ENCODE data around the gene PLXNA2.

PLXNA2 gene

DNA sequence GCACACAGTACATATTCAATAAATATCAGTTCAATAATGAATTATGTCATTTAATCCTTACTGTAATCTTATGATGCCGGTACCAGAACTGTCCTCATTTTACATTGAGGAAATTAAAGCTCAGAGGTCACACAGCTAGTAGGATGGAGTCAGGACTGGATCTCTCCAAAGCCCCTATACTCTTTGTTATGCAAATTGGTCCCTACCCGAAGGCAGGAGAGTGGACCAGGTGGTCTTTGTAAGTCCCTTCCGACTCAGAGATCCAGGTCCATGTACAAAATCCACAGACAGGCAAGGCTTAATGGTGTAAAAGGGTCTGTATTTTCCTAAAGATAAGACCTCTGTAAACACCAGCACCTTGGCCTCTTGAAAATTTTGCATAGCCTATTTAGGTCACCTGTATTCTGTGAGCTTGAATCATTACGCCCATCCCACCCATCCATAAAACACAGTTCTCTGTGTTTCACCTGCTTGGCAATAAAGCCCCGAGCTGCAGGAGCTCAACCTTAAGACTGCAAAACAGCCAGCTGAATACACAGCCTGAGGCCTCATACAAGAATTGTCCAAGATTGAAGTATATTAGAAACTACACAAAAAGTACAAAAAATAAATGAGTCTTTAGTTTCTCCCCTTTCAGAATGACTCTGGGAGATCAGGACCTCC is 41.7 kb downstream of the PLXNA2 start:
- DNase-seq, result peak; percentile 53

DNA sequence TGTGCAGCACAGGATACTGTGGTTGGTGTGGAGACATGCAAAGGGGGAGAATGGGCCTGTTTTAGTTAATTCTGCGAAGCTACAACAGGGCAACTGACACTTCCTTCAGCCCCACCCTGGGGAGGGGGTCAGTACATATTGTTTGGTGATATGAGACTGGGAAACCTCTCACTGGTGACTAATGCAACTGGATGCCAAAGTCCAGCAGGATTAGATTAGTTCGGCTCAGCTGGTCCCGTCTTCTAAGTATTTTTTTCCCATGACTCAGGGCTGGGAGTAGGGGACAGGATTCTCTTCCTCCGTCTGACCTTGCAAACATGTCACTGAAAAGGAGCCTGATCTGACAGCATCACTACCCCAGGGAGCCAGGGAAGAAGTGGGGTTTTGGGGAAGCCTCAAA is 43.0 kb downstream of the PLXNA2 start:
- no peak for DNase-seq

- DNase-seq, result no peak
These were observed 44.1 kb downstream of the PLXNA2 start for GRCh38 chr1:208200116-208200515.

DNA sequence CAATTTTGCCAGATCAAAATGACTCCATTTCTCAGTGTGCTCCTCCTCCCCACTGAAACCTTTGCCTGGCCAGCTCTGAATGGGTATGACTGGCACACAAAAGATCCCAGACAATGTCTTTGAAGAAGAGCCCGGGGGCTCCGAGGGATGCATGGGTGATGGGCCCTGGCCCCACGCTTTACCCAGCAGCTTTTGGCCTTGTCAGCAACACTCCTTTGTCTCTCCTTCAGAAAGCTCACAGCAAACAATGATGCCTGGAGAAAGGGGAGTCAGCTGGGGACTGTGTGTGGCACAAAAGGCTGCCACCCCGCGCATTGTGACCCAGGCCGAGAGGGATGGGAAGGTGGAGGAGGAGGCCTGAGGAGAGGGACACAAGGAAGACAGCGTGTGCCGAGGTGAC is 45.9 kb downstream of the PLXNA2 start:
- DNase-seq, result no peak

DNA sequence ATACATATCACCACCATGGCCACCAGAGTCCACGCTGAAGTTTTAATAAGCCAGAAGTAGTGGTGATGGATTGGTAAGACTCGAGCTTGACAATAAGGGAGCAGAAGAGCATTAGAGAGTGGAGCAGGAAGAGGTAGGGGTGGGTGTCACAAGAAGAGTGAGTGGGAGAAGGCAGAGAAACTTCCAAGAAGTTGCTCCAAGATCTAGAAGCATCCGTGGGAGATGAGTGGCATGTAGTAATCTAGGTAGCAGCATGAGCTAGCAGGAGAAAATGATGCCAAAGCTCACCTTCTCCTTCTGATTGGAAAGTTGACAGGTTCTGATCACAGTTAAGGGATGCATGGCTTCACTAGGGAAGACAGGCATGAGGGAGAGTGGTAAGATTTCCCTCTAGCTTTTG is 49.2 kb downstream of the PLXNA2 start:
- no peak for DNase-seq

GRCh38 chr1:208192995-208193394 is 51.2 kb downstream of the PLXNA2 start:
- no peak for DNase-seq

DNA sequence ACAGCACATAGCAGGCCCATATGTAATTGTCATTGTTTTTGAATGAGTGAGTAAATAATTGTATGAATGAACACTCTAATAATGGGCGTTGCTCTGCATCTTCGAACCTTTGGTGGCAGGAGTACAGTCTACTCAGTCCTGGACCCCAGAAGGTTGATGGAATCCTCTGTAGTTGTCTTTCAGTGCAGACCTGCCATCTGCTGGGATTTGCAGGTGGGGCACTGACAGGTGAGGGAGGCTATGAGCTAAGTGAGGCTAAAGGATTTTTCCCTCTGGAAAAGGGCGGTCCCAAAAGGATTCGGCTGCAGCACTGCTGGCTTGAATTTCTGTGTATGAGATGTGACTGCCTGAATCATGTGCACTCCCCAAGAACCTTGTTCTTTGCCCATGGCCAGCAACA is 53.4 kb downstream of the PLXNA2 start:
- DNase-seq, result no peak

DNA sequence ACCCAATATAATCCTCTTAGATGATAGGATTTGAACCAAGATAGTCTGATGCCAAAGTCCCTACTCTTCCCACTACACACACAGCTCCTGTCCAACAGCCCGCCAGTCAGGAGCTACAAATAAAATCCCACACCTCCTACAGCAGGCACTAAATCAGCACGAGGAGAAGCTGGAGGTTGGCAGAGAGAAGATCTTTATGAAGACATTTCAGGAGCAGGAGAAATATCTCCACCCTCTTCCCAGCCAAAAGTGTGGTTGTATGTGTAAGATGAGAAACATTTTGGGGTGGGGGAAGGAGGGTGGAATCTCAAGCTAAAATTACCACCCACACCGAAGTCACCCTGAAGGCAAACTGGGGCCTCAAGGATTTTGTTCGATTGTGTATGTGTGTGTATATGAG is 54.5 kb downstream of the PLXNA2 start:
- DNase-seq, result no peak

DNA sequence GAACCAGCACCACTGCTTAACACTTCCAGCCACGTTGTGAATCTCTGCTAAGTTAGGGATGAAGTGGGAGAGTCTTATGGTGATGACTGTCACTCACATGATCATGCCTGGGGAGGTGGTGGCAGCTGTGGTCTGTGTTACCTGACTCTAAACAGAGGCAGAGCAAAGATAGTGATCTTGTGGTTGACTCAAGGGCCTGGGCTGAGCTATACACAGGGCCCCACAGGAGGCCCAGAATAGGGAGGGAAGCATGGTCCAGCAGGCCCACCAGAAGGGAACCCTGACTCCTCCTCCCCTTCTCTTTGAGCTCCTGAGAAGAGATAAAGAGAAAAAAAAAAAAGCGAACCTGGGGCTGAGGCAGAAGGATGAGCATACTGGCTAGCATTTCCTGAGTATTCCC is 55.0 kb downstream of the PLXNA2 start:
- DNase-seq, result no peak

DNA sequence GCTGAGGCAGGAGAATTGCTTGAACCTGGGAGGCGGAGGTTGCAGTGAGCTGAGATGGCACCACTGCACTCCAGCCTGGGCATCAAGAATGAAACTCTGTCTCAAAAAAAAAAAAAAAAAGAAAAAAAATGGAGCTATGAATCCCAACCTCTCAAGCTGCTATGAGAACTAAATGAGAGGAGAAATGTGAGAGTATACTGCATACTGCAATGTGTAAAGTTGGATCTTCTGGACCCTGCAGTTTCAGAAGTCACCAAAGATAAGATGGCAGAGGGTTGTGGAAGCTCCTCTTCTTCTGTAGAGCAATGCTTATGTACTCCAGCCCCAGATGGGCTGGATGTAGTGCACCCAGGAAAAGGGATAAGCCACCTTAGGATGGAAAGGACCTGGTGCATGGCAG is 55.6 kb downstream of the PLXNA2 start:
- DNase-seq, result no peak

DNA sequence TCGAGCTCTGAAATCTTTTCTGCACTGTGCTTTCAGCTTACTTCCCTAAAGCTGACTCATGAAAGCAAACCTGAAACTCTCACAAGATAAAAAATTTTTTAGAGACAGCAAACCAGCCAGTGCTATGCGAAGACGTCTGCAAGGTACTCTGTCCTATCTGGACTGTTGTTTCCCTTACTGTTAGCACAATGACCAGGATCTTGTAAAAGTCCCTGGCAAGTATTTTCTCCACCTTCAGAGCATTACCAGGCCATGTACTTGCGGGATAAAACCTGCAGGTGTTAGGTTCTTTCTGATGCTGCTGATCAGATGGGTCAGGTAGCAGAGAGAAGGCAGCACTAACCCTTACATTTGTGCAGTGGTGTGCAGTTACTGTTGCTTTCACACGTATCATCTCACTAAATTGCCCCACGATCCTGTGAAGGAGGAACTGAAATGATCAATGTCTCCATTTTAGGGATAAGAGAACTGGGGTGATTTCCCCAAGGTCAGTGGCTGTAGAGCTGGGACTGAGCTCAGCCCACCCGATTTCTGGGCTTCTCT is 56.6 kb downstream of the PLXNA2 start:
- DNase-seq, result no peak

- DNase-seq, result no peak
These were observed 58.4 kb downstream of the PLXNA2 start for GRCh38 chr1:208185801-208186231.

DNA sequence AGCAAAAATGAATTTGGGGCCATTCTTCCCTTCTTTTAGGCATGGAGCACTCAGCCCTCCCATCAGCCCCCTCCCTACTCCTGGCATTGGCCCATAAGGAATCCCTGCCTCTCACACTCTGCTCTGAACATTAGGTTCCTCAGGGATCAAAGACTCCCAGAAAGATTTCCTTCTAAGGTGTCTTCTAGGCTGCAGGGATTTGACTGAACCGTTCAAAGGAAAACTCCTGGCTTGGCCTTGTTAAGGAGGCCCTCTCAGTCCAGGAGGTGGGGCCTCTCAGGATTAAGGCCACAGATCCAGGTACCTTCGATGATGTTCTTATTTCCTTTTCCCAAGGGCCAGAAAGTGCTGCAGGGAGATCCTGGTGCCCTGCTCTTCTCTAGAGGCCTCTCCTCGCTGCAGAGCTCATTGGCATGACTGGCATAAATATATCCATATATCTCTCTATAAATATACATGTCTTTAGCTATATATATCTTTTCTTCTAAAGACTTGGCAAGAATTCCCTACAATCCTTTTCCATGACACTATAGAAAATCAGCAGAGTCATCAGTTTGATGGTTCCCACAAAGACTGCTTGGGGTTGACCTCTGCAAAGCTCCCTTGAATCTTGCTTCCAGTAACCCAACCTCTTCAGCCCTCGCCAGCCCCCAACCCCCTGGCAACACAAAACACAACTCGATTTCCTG is 59.1 kb downstream of the PLXNA2 start:
- no peak for DNase-seq

DNA sequence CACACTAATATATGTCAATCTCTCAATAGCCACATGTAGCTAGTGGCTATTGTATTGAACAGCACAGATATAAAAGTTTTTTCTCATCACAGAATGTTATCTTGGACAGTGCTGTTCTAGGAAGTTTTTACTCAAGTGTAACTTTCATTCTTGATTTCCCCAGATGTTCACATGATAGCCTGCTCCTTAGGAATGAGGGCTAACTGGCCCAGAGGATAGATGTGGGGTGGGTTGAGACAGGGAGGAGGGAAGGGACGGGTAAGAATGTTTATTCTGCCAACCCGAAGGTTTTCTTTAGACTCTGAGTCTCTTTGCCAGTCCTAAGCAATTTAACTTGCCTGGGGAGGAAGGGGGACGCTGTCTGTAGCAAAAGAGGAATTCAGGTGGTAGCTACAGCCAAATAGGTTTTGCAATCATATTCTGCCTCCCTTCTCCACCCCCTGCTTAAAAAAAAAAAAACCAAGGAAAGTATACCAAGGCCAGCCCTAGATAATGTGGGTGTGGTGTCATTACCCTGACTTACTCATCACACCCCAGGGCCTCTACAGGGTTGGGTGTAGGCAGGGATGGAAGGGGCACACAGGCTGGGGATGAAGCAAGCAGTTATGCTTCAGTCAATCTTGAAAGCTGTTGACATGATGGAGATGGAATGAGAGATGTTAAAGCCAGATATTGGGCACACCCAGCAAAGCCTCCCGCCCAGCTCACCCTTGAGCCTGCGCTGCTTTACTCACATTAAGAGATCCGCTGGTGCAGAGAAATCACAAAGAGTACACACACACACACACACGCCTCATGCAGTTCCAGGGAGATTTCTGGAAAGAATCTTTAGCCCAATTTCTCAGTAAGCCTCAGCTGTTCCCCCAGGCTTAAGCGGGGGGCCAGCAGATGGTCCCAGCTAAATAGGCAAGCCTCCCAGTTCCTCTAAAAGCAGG is 59.9 kb downstream of the PLXNA2 start:
- DNase-seq, result peak; percentile 21

GRCh38 chr1:208182880-208183645 is 61.1 kb downstream of the PLXNA2 start:
- no peak for DNase-seq

GRCh38 chr1:208181364-208181763 is 62.8 kb downstream of the PLXNA2 start:
- DNase-seq, result no peak

GRCh38 chr1:208180421-208180820 is 63.8 kb downstream of the PLXNA2 start:
- DNase-seq, result peak; percentile 19

- DNase-seq, result no peak
These were observed 64.2 kb downstream of the PLXNA2 start for GRCh38 chr1:208179961-208180409.

GRCh38 chr1:208179263-208179816 is 64.8 kb downstream of the PLXNA2 start:
- DNase-seq, result peak; percentile 32

- peak; percentile 91 for DNase-seq
These were observed 66.1 kb downstream of the PLXNA2 start for GRCh38 chr1:208178091-208178529.

DNA sequence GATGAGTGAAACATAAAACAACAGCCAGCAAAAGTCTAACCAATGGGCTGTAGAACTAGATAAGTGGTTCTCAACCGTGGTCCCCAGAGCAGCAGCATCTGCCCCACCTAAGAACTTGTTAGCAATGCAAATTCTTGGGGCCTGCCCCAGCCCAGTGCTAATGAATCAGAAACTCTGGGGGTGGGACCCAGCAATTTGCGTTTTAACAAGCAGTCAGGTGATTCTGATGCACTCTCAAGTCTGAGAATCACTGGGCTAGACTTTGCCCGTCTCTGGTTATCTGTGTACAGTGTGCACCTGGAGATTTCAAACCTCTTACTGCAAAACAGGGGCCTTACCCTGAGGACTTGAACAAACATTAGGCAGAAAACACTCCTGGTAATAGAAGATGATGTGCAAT is 66.5 kb downstream of the PLXNA2 start:
- peak; percentile 88 for DNase-seq

GRCh38 chr1:208176649-208177048 is 67.5 kb downstream of the PLXNA2 start:
- no peak for DNase-seq
